Panc1 (cell line): Measurements from ENCODE around the gene GALNT9. TPM values are rescaled to one million over a fixed set of nuclear protein-coding genes. Genes with fewer than 3 reads are reported as not detected.

Experiments
- ATAC-seq: fragments of 200-7000 bp; cut with Tn5 transposase; 2 replicates; pipeline ENCODE4 v1.9.1; 2020; ENCODE audit warnings: mild to moderate bottlenecking, moderate library complexity
- BruUV-seq: library from RNA; stranded (reverse); fragments of 400-500 nt; replicated peaks from 2 replicates; lab custom pipeline; 2021; lab: Mats Ljungman, UMichigan
- CTCF ChIA-PET: fragments of 300-600 bp; sonication (Branson Sonifier 250); formaldehyde crosslinking; loops from one replicate; lab custom pipeline; 2022; ENCODE audit warnings: antibody characterized with exemption; lab: Charles Lee
- POLR2A ChIA-PET: fragments of 300-600 bp; sonication (Branson Sonifier 250); formaldehyde crosslinking; loops from one replicate; lab custom pipeline; 2022; ENCODE audit warnings: antibody characterized with exemption; lab: Charles Lee
- DNase-seq: peaks from one replicate; pipeline ENCODE4 v3.0.0-alpha.2; 2010; ENCODE audit warnings: low read depth, low spot score
- H3K27ac ChIP-seq: 2 replicates; pipeline ENCODE4 v1.5.1; 2011; ENCODE audit warnings: mild to moderate bottlenecking, low read length, inconsistent platforms
- H3K27me3 ChIP-seq: fragments of 200-500 bp; sonication (Bioruptor generic); 2 replicates; pipeline ENCODE4 v1.6.0; 2014; ENCODE audit warnings: low read length, inconsistent platforms; ENCODE audit not compliant: control insufficient read depth, insufficient read depth
- H3K36me3 ChIP-seq: fragments of 200-500 bp; sonication (Bioruptor generic); 2 replicates; pipeline ENCODE4 v1.5.1; 2014; ENCODE audit warnings: inconsistent platforms, mild to moderate bottlenecking, low read length, moderate library complexity; ENCODE audit not compliant: control insufficient read depth, insufficient read depth
- H3K4me1 ChIP-seq: 2 replicates; pipeline ENCODE4 v1.5.1; 2011; ENCODE audit warnings: inconsistent platforms, mild to moderate bottlenecking, low read length, moderate library complexity; ENCODE audit not compliant: control insufficient read depth, insufficient read depth
- H3K4me3 ChIP-seq, 2 experiments: 2 replicates each; pipeline ENCODE4 v1.5.1; 2011 to 2012; ENCODE audit warnings: low read depth in 2 of 2, low read length in 2 of 2, mild to moderate bottlenecking in 2 of 2, inconsistent platforms in 1 of 2, moderate library complexity in 1 of 2
- H3K9me3 ChIP-seq: fragments of 200-500 bp; sonication (Bioruptor generic); 2 replicates; pipeline ENCODE4 v1.5.1; 2014; ENCODE audit warnings: low read depth, mild to moderate bottlenecking, inconsistent platforms, low read length, moderate library complexity; ENCODE audit not compliant: control insufficient read depth, insufficient read depth
- POLR2AphosphoS5 ChIP-seq: IDR thresholded peaks from 2 replicates; pipeline ENCODE4 v1.6.1; 2012; ENCODE audit warnings: mild to moderate bottlenecking, low read depth, low read length, moderate library complexity
- SIN3A ChIP-seq: IDR thresholded peaks from 2 replicates; pipeline ENCODE4 v1.6.1; 2012; ENCODE audit warnings: low read depth, mild to moderate bottlenecking, low read length, moderate library complexity, borderline replicate concordance; ENCODE audit not compliant: insufficient read depth
- TCF7L2 ChIP-seq: IDR thresholded peaks from 2 replicates; pipeline ENCODE4 v1.6.1; 2011; ENCODE audit warnings: mild to moderate bottlenecking, low read depth, low read length, inconsistent platforms
- in situ Hi-C: cut with HindIII; loops from 2 replicates; pipeline ENCODE4 v1.10.0; 2016; ENCODE audit warnings: low sequenced_read_pairs, low pct_unique_long_range_greater_than_20kb
- intact Hi-C: fragments of 100-400 bp; cut with micrococcal nuclease; formaldehyde crosslinking; loops from one replicate; pipeline ENCODE4 v1.10.0; 2022; ENCODE audit not compliant: unreplicated experiment
- total RNA-seq: library from RNA; stranded (reverse); gene quantifications from one replicate; pipeline ENCODE4 v1.2.1, GENCODE V29; 2021; ENCODE audit not compliant: unreplicated experiment
- TF ChIP-seq, protein P1 (sequence below), 2 experiments: IDR thresholded peaks; 2 replicates each; pipeline ENCODE4 v1.6.1; 2011 to 2012; ENCODE audit warnings: low read depth in 2 of 2, control low read depth in 1 of 2, low read length in 1 of 2, mild to moderate bottlenecking in 1 of 2, moderate library complexity in 1 of 2; ENCODE audit not compliant: insufficient read depth in 1 of 2
- TF ChIP-seq, protein P2 (sequence below): fragments of 450-650 bp; IDR thresholded peaks from 2 replicates; pipeline ENCODE4 v1.5.1; 2017; ENCODE audit warnings: mild to moderate bottlenecking

Gene GALNT9
- total RNA-seq, 1 experiment from 2014 or later, result 0.33 TPM

DNA sequence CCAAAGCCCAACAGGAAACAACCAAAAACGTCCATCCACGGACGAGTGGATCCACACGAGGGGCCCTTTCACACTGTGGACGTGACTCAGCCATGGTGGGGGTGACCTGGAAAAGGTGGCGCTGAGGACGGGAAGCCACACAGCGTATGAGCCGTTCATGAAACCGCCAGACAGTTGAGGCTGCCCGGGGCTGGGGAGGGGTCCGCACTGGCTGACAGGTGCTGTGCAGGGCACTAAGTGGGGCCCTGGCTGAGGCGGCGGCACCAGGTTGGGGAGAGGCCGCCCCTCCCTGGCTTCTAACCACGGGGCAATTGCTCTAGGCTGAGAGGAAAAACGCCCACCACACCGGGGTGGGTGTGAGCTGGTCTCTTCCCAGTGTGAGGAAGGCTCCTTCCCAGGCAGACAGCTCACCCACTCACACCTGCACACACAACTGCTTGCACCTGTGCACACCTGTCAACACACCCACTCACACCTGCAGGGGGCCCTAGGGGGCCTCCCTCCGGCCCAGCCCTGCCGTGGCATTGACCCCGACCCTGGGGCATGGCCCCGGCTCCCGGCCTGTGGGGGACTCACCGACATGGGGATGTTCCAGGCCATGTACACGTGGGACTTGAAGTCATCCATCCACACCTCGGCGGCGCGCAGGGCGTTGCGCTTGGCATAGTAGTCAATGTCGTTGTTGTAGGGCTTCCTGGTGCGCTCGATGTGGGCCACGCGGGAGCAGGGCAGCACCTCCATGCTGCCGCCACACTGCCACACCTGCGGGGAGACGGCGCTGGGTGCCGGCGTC lies 126.3 kb downstream of the GALNT9 start:
- no peak overlapping the region for H3K4me3 ChIP-seq
- no peaks in the 10 kb centered on the region for H3K27me3 ChIP-seq
- TF ChIP-seq, protein P1, sequence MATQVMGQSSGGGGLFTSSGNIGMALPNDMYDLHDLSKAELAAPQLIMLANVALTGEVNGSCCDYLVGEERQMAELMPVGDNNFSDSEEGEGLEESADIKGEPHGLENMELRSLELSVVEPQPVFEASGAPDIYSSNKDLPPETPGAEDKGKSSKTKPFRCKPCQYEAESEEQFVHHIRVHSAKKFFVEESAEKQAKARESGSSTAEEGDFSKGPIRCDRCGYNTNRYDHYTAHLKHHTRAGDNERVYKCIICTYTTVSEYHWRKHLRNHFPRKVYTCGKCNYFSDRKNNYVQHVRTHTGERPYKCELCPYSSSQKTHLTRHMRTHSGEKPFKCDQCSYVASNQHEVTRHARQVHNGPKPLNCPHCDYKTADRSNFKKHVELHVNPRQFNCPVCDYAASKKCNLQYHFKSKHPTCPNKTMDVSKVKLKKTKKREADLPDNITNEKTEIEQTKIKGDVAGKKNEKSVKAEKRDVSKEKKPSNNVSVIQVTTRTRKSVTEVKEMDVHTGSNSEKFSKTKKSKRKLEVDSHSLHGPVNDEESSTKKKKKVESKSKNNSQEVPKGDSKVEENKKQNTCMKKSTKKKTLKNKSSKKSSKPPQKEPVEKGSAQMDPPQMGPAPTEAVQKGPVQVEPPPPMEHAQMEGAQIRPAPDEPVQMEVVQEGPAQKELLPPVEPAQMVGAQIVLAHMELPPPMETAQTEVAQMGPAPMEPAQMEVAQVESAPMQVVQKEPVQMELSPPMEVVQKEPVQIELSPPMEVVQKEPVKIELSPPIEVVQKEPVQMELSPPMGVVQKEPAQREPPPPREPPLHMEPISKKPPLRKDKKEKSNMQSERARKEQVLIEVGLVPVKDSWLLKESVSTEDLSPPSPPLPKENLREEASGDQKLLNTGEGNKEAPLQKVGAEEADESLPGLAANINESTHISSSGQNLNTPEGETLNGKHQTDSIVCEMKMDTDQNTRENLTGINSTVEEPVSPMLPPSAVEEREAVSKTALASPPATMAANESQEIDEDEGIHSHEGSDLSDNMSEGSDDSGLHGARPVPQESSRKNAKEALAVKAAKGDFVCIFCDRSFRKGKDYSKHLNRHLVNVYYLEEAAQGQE (IDR thresholded peaks at IDR 0.05; ENCODE audit: insufficient read depth in 1 of 2, low read depth in 2 of 2, low read length in 1 of 2), result no peak
- TF ChIP-seq POLR2AphosphoS5, result no peak
- no peak for TF ChIP-seq TCF7L2
- no peak for TF ChIP-seq SIN3A
- TF ChIP-seq, protein P2, sequence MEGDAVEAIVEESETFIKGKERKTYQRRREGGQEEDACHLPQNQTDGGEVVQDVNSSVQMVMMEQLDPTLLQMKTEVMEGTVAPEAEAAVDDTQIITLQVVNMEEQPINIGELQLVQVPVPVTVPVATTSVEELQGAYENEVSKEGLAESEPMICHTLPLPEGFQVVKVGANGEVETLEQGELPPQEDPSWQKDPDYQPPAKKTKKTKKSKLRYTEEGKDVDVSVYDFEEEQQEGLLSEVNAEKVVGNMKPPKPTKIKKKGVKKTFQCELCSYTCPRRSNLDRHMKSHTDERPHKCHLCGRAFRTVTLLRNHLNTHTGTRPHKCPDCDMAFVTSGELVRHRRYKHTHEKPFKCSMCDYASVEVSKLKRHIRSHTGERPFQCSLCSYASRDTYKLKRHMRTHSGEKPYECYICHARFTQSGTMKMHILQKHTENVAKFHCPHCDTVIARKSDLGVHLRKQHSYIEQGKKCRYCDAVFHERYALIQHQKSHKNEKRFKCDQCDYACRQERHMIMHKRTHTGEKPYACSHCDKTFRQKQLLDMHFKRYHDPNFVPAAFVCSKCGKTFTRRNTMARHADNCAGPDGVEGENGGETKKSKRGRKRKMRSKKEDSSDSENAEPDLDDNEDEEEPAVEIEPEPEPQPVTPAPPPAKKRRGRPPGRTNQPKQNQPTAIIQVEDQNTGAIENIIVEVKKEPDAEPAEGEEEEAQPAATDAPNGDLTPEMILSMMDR, result no peak
- ChIA-PET CTCF (no interaction called here), POLR2A (no interaction called here)
- H3K4me1 ChIP-seq, result no peaks in the 10 kb centered on the region
- no peaks in the 10 kb centered on the region for H3K9me3 ChIP-seq
- BruUV-seq, result no TSS peak
- H3K27ac ChIP-seq, result no peak overlapping the region
- no peak for ATAC-seq
- DNase-seq, result no peak
- H3K36me3 ChIP-seq, result no peaks in the 10 kb centered on the region
- in situ Hi-C loops (no loop called here), intact Hi-C loops (no loop called here)

DNA sequence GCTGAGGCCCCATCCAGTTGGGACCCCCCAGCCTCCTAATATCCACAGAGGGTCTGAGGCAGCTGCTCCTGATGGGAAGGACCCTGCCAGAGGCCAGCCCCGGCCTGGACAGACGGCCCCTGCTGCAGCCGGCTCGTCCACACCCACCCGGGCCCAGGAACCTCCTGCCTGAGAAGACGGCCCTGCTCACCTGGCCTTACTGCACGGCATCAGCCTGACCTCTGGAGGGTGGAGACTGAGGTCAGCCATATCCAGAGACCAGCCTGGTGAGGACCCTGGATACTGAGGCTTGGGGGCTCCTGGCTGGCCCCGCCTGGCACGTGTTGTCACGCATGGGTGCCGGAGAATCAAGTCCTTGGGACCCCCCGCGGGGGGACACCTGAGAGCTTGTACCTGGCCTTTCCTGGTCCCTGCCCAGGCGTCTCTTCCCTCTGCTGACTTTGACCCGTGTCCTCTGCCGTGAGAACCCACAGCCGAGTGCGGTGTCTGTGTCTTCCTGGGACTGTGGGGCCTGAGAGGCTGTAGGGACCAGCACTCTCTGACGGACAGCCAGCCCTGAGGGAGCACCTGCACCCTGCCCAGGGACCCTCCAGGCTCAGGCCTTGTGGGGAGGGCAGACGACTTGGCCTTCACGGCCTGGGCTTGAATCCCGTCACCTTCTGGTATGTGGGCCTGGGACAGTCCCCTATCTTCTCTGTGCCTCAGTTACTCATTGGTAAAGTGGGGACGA lies 127.8 kb downstream of the GALNT9 start:
- CTCF ChIA-PET, result no interaction called here
- TF ChIP-seq, protein P2, result no peak
- TF ChIP-seq, protein P1 (IDR thresholded peaks at IDR 0.05; ENCODE audit: insufficient read depth in 1 of 2, low read depth in 2 of 2, low read length in 1 of 2), result no peak
- TF ChIP-seq POLR2AphosphoS5 (no peak), TCF7L2 (no peak), SIN3A (no peak)
- no TSS peak for BruUV-seq
- no peak for ATAC-seq
- no peak for DNase-seq
- Histone ChIP-seq H3K4me1 (no peaks in the 10 kb centered on the region), H3K4me3 (no peak overlapping the region), H3K27ac (no peak overlapping the region), H3K36me3 (no peaks in the 10 kb centered on the region), H3K9me3 (no peaks in the 10 kb centered on the region), H3K27me3 (no peaks in the 10 kb centered on the region)
- in situ Hi-C loops, result no loop called here
- POLR2A ChIA-PET, result no interaction called here
- intact Hi-C loops, result no loop called here
